IPS-NIHi11 (cell line): ENCODE measurements around the gene GAGE1.
"Not testable (repeated sequence)": the region's sequence is repeated elsewhere in the genome, so short reads cannot be mapped to it uniquely, and the experiment has no call there.

ENCODE experiments used
- DNase-seq: peaks from one replicate; pipeline ENCODE4 v3.0.0; 2012; ENCODE audit warnings: mixed read lengths, low spot score

GAGE1 gene, protein sequence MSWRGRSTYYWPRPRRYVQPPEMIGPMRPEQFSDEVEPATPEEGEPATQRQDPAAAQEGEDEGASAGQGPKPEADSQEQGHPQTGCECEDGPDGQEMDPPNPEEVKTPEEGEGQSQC

DNA sequence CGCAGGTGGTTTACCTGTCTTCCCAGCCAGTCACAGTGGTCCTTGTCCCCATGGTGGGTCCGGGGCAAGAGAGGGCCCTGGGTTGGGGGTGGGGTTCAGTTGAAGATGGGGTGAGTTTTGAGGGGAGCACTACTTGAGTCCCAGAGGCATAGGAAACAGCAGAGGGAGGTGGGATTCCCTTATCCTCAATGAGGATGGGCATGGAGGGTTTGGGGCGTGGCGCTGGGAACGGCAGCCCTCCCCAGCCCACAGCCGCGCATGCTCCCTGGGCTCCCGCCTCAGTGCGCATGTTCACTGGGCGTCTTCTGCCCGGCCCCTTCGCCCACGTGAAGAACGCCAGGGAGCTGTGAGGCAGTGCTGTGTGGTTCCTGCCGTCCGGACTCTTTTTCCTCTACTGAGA lies at the start of gene GAGE1:
Gene GAGE1 (plus strand): TSS at position 301 of the 400 bp plus-strand sequence. CDS start 1,155 bp downstream, outside the sequence.
- DNase-seq = not testable (repeated sequence)

DNA sequence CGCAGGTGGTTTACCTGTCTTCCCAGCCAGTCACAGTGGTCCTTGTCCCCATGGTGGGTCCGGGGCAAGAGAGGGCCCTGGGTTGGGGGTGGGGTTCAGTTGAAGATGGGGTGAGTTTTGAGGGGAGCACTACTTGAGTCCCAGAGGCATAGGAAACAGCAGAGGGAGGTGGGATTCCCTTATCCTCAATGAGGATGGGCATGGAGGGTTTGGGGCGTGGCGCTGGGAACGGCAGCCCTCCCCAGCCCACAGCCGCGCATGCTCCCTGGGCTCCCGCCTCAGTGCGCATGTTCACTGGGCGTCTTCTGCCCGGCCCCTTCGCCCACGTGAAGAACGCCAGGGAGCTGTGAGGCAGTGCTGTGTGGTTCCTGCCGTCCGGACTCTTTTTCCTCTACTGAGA lies 47.8 kb upstream of the GAGE1 start, which contains the start of gene GAGE12E:
Gene GAGE12E (plus strand): TSS at position 301 of the 400 bp plus-strand sequence. CDS start 1,155 bp downstream, outside the sequence.
- not testable (repeated sequence) for DNase-seq

DNA sequence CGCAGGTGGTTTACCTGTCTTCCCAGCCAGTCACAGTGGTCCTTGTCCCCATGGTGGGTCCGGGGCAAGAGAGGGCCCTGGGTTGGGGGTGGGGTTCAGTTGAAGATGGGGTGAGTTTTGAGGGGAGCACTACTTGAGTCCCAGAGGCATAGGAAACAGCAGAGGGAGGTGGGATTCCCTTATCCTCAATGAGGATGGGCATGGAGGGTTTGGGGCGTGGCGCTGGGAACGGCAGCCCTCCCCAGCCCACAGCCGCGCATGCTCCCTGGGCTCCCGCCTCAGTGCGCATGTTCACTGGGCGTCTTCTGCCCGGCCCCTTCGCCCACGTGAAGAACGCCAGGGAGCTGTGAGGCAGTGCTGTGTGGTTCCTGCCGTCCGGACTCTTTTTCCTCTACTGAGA lies 38.3 kb upstream of the GAGE1 start, which contains the start of gene GAGE12F:
Gene GAGE12F (plus strand): TSS at position 301 of the 400 bp plus-strand sequence. CDS start 1,155 bp downstream, outside the sequence.
- not testable (repeated sequence) for DNase-seq

DNA sequence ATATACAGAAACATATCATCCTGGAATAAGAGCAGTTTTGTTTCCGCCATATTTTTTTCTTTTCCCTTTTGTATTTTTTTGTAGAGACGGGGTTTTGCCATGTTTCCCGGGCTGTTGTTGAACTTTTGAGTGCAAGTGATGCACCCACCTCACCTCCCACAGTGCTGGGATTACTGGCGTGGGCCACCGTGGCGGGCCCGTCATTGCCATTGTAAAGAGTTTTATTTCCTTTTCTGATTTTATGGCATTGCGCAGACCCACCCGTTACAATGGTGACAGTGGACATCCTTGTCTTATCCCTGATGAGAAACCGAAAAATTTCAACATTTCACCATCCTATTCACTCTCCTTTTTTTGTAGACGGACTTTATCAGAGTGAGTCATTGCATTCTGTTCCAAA lies 30.1 kb upstream of the GAGE1 start:
- not testable (repeated sequence) for DNase-seq

DNA sequence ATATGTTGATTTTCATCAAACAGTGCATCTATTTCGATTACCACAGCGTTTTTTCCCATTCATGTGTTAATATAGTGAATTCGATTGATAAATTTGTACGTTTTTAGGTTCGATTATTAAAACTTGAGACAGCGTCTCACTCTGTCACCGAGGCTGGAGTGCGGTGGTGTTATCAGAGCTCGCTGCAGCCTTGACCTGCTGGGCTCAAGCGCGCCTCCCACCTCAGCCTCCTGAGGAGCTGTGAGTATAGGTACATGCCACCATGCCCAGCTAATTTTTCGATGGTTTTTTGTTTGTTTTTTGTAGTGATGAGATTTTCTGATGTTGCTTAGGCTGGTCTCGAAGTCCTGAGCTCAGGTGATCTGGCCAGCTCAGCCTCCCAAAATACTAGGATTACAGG lies 29.7 kb upstream of the GAGE1 start:
- not testable (repeated sequence) for DNase-seq

DNA sequence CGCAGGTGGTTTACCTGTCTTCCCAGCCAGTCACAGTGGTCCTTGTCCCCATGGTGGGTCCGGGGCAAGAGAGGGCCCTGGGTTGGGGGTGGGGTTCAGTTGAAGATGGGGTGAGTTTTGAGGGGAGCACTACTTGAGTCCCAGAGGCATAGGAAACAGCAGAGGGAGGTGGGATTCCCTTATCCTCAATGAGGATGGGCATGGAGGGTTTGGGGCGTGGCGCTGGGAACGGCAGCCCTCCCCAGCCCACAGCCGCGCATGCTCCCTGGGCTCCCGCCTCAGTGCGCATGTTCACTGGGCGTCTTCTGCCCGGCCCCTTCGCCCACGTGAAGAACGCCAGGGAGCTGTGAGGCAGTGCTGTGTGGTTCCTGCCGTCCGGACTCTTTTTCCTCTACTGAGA lies 28.7 kb upstream of the GAGE1 start, which contains the start of gene GAGE12G:
Gene GAGE12G (plus strand): TSS at position 301 of the 400 bp plus-strand sequence. CDS start 1,155 bp downstream, outside the sequence.
- not testable (repeated sequence) for DNase-seq

DNA sequence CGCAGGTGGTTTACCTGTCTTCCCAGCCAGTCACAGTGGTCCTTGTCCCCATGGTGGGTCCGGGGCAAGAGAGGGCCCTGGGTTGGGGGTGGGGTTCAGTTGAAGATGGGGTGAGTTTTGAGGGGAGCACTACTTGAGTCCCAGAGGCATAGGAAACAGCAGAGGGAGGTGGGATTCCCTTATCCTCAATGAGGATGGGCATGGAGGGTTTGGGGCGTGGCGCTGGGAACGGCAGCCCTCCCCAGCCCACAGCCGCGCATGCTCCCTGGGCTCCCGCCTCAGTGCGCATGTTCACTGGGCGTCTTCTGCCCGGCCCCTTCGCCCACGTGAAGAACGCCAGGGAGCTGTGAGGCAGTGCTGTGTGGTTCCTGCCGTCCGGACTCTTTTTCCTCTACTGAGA lies 19.2 kb upstream of the GAGE1 start, which contains the start of gene GAGE12H:
Gene GAGE12H (plus strand): TSS at position 301 of the 400 bp plus-strand sequence. CDS start 1,155 bp downstream, outside the sequence.
- not testable (repeated sequence) for DNase-seq

DNA sequence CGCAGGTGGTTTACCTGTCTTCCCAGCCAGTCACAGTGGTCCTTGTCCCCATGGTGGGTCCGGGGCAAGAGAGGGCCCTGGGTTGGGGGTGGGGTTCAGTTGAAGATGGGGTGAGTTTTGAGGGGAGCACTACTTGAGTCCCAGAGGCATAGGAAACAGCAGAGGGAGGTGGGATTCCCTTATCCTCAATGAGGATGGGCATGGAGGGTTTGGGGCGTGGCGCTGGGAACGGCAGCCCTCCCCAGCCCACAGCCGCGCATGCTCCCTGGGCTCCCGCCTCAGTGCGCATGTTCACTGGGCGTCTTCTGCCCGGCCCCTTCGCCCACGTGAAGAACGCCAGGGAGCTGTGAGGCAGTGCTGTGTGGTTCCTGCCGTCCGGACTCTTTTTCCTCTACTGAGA lies 9.6 kb upstream of the GAGE1 start, which contains the start of gene GAGE2A:
Gene GAGE2A (plus strand): TSS at position 301 of the 400 bp plus-strand sequence. CDS start 1,155 bp downstream, outside the sequence.
- not testable (repeated sequence) for DNase-seq

DNA sequence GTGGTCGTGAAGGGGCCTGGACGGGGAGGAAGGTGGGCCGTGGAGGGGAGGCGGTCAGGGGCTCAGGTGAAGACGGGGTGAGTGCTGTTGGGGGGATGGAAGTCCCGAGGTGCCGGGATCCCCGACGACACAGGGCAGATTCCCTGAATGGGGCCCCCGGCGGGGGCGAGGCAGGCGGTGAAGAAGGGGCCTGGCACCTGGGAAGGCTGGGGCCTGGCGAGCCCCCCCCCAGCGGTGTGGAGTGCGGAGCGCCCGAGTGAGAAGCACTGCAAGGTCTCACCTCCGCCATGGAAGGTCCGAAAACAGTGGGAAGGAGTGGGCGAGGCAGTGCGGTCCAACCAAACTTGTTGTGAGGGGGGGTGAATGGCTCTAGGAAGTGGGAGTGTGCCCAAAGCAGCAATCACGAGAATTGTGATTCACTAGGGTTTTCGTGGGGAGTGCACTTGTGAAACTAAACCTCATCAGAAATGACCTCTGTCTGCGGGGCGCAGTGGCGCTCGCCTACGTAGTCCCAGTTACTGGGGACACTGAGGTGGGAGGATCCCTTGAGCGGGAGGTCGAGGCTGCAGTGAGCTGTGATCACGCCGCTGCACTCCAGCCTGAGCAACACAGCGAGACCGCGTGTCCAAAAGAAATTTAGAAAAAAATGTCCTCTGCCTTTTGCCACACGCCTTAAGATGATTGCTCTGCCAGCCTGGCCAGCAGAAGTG lies 8.9 kb upstream of the GAGE1 start:
- not testable (repeated sequence) for DNase-seq

DNA sequence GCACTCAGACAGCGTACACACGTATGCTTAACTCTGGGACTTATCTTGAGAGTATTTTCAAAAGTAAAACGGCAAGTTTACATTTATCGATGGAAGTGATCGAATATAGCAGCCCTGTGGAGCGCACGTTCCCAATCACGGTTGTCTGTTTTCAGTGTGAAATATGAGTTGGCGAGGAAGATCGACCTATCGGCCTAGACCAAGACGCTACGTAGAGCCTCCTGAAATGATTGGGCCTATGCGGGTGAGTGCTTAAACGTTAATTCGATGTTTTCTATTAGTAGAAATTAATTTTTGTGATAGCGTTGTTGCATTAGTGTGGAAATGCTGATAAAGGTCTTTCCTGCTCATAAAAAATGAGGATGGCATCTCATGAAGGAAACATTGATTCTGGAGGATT lies 8.3 kb upstream of the GAGE1 start:
- DNase-seq = not testable (repeated sequence)

DNA sequence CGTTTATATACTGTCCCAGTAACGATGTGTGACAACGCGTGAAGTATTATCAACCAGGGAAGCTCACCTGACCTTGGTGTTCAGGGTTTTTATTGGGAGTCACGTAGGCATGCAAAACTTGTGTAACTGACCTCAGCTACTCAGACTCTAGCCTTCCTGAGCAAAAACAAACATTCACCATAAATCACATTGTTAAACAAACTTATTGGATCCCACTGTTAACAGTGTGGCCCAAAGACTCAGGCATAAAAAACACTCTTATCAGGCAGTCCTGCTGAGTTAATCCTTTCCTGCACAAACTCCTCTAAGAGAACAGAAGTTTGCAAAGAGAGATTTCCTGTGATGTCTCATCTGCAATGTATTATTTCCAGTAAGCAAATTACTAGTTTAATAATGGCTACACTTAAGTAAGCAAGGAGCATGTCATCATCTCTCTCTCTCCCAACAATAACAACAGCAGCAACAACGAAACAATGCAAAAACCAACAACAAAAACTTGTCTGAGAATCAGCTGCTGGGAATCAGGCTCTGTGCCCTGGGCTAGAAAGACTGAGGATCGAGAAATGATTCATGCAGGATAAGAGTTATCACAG lies 12.0 kb downstream of the GAGE1 start:
- no peak for DNase-seq

DNA sequence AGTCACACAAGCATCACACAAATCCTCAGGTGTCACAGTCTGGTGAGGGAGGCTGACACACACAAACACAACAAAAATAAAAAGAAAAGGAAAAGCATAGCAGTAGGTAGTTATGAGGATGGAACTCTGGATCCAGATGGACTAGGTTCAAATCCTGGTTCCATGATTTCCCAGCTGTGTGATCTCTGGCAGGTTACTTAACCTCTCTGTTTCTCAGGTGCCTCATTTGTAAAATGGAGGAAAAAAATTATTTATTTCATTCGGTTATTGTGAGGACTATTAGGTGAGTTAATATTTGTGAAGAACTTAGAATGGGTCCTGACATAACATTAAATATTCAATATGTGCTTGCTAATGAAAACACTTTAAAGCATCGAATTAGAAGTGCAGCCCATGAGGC lies 19.8 kb downstream of the GAGE1 start:
- DNase-seq = no peak

DNA sequence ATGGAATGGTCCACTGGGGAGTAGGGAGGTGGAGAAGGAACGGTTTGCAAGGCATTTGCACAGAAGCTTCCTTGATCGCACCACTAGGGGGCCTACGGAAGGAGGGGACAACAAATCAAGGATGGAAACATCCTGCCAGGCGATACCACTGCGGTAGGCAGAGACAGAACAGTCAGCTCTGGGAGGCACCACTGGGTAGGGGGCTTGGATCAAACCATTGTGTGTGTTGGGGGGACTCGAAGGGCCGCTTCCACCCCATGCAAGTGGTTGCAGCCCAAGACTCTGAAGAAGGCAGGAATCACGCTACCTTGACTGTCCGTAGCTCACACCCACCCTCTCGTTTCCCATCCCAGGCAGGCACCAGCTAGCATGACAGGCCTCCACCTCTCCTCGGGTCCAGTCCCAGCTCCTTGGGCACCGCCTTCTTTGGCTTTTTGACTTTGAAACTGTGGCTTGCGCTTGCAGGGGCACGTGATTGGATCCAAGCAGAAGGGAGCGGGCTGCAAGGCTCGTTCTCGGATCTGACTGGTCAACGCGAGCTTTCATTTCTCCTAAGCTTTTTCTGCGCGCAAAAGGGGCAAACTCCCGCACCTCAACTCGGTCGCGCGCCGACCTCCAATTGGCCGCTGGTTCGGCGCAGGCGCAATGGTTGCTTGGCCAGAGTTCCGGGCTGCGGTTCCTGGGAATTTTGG lies 28.4 kb downstream of the GAGE1 start:
- peak; percentile 15 for DNase-seq

DNA sequence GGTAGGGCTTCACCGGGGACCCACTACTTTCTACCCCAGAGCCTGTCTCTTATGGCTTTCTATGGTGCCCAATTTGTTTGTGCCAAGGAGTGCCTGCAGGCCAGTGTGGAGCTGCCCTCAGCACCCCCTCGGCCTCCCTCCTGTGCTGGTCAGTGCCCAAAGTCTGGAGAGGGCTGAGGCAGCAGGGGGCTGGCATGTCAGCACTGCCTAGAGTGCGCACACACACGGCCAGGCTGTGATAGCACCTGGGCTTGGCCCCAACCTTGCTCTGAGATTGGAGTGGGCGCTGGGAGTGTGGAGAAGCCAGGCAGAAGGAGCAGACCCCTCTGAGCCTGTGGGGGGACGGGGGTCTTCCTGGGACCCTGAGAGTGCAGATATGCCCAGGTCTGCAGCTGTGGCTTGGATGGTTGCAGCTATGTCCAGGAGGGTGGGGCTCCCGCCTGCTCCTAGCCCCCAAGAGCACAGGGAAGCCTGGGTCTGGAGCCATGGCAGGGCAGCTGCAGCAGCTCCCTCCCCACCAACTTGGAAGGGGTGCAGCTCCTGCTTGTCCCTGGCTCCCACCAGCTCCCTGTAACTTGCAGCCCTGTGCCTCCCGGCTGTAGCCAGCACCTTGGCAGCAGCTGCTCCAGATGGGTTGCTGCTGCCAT lies 46.3 kb downstream of the GAGE1 start:
- no peak for DNase-seq

DNA sequence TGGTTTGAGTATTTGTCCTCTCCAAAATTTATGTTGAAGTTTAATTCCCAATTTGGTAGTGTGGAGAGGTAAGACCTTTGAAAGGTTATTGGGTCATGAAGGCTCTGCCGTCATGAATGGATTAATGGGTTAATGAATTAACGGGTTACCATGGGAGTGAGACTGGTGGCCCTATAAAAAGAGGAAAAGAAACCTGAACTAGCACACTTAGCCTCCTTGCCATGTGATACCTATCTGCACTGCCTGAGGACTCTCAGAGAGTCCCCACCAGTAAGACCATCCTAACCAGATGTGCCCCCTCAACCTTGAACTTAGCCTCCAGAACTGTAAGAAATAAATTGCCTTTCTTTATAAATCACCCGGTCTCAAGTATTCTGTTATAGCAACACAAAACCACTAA lies 57.7 kb downstream of the GAGE1 start:
- no peak for DNase-seq
